ENCODE results near the gene SPATA9.

Gene SPATA9

GRCh38 chr5:95684361-95684760 is 1.6 kb upstream of the SPATA9 start:
- DNase-seq (ENCODE audit: low spot score): no peak

DNA sequence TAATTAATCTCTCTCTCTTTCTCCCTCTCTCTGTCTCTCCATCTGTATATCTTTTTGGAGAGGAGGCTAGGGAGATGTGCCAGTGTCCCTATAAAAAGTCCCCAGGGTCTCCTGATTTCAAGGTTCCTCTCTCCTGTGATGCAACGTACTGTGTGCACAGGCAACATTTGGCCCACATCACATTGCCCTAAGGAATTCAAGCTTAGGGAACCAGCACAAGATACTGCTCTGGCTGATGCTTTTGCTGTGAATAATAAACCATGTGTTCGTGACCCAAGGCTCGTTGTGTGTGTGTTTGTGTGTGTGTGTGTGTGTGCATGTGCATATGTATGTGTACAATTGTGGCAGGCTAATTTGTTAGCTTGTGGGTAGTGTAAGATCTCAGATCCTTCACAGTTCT is 9.7 kb downstream of the SPATA9 start:
- DNase-seq (ENCODE audit: low spot score): no peak

DNA sequence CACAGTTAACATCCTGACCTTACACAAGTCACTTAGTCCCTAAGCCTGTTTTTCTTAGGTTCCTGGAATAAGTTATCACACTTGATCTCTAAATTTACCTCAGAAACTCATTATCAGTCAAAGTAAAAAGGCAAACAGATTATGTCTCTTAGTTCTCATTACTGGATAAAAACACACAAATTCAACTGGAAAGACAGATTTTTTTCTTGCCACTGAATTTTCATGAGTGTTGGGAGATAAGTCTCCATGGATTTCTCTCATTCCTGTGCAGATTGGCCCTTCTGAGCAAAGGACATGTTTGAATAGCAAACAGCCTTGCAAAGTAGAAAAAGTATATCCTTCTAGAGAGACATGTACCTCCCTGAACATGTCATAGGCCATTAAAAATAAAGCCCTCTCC is 10.2 kb downstream of the SPATA9 start:
- DNase-seq (ENCODE audit: low spot score): no peak

- no peak for DNase-seq (ENCODE audit: low spot score)
Measured at GRCh38 chr5:95671826-95672225, 11.0 kb downstream of the SPATA9 start.

GRCh38 chr5:95670568-95670967 is 12.2 kb downstream of the SPATA9 start:
- no peak for DNase-seq (ENCODE audit: low spot score)

GRCh38 chr5:95669985-95670384 is 12.8 kb downstream of the SPATA9 start:
- DNase-seq (ENCODE audit: low spot score): no peak

DNA sequence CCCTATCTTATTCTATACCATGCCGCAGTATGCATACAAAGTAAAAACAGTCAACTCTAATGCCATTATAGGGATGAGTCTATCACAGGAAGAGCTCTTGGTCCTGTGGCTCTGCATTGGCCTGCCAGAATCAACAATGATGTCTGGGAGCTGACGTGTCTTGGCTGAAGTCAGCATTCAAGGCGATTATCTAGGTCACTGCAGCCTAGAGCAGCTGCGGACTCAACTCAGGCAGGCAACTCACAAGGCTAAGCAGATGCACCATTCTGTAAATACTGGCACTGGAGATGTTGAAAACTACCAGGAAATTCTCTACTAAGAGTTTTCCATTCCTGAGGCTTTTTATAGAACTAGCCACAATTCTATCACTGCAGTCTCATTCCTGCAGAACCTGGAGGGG is 13.3 kb downstream of the SPATA9 start:
- no peak for DNase-seq (ENCODE audit: low spot score)

GRCh38 chr5:95668728-95669127 is 14.1 kb downstream of the SPATA9 start:
- no peak for DNase-seq (ENCODE audit: low spot score)

DNA sequence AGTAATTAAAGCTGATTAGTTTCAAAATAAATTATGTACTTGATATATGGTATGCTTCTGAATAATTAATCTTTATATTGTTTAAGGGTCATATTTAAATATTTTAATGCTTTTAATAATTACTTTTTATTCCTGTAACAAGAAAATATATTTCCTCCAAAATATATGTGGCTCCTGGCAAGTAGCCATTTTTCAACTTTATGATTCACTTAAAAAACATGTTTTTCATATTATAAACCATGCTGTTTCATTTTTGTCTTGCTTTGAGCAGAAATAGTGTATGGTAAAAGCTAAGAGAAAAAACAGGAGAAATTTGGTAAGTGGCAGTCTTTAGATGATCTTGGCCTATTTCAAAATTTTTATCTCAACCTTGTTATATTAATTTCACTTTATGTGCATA is 14.6 kb downstream of the SPATA9 start:
- DNase-seq (ENCODE audit: low spot score): no peak

- no peak for DNase-seq (ENCODE audit: low spot score)
Measured at GRCh38 chr5:95667678-95668077, 15.1 kb downstream of the SPATA9 start.

DNA sequence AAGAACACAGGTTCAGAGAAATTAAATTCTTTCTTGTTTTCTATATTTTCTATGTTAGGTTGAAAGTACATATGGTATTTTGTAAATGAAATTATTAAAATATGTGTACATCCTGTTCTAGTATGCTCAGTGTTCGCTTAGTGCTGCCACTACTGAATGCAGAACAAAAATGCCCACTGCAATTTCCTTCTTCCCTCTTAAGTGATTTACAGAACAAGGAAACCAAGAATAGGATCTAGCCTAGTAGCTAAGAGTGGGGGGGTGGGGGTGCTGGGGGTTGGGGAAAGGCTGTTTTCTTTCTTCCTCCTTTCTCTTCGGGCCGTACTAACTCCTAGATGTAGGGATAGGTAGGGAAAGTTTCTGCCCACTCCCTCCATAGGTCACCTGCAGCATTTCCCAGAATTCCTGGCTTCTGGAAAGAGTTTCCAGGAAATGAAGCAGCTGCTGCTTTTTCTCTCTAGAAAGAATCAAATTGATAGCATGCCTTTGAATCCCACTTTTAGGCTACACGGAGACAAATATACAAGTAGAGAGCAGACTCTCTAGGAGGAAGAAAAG is 15.7 kb downstream of the SPATA9 start:
- DNase-seq (ENCODE audit: low spot score): no peak

DNA sequence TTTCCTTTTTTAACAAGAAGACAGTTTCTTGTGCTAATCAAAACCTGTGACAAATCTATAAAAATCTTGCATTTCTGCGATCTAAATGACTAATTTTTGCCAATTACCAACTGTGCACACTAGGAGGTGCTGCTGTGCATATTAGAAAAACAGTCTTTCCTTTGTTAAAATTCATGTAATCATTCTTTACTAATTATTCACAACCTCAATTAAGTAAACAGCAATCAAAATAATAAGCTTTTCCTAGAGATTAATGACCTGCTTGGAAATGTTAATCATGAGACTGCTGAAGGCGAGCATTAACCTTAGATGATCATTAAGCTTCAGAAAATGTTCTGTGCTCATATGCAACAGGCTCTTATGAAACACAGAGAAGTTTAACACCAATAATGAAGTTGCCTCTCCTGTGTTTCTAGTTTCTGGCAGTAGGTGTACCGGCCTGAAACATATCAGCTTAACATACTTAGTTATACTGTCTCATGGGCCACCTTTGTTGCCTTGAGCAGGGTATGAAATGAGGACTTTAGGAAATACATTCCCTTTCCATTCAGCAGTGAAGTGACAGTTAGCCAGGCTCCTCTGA is 18.5 kb downstream of the SPATA9 start:
- no peak for DNase-seq (ENCODE audit: low spot score)

GRCh38 chr5:95662946-95663345 is 19.8 kb downstream of the SPATA9 start:
- no peak for DNase-seq (ENCODE audit: low spot score)

GRCh38 chr5:95660060-95660459 is 22.7 kb downstream of the SPATA9 start:
- no peak for DNase-seq (ENCODE audit: low spot score)

DNA sequence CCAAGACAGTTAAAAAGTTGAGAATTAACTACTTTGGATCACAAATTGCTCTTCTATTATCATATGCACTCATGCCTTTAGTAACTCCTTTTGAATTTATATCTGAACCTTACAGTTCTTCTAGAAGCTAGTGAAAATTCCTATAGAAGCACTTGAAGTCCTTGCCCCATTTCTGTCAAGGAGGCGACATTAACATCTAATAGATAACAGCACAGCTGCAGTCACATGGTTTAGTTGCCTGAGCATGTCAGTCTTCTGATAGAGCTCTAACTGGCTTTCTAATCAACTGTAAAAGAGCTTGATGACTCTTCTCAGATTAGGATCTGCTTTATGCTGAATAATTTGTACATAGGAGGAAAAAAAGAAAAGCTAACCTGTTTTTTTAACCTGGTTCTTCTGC is 27.2 kb downstream of the SPATA9 start:
- DNase-seq (ENCODE audit: low spot score): no peak

DNA sequence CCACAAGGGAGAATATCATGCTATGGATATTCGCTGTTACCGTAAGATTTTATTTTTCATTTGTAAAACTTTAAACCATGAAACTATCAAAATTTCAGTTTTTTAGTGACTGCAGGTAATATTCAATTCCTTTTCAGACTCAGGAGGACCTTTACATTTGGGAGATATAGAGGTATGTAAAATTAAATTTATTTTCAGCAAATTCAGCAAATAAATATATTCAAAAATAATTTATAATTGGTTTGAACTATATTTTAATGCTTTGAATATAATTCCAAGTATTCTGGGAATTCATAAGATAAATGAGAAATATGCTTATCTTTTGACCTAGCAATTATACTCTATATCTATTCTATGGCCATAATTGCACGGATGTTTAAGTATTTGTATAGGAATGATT is 28.6 kb downstream of the SPATA9 start:
- DNase-seq (ENCODE audit: low spot score): no peak

DNA sequence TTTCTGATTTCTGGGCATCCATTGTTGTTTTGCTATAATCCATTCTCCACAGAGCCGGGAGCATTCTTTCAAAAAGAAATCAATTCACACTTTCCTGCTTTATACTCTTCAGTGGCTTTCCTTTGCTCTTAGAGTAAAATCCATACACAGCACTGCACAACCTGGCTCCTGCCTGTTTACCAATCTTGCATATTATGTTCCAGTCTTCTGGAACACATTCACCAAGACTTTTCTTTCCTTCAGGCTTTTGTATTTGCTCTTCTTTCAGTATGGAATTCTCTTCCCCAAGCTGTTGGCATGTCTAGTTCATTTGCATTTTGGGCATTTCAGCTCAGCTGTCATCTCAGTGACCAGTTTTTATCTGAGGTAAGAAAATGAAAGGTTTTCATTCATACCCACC is 29.9 kb downstream of the SPATA9 start:
- DNase-seq (ENCODE audit: low spot score): no peak

GRCh38 chr5:95649842-95650620 is 32.8 kb downstream of the SPATA9 start:
- no peak for DNase-seq (ENCODE audit: low spot score)

GRCh38 chr5:95649274-95649673 is 33.5 kb downstream of the SPATA9 start:
- no peak for DNase-seq (ENCODE audit: low spot score)

DNA sequence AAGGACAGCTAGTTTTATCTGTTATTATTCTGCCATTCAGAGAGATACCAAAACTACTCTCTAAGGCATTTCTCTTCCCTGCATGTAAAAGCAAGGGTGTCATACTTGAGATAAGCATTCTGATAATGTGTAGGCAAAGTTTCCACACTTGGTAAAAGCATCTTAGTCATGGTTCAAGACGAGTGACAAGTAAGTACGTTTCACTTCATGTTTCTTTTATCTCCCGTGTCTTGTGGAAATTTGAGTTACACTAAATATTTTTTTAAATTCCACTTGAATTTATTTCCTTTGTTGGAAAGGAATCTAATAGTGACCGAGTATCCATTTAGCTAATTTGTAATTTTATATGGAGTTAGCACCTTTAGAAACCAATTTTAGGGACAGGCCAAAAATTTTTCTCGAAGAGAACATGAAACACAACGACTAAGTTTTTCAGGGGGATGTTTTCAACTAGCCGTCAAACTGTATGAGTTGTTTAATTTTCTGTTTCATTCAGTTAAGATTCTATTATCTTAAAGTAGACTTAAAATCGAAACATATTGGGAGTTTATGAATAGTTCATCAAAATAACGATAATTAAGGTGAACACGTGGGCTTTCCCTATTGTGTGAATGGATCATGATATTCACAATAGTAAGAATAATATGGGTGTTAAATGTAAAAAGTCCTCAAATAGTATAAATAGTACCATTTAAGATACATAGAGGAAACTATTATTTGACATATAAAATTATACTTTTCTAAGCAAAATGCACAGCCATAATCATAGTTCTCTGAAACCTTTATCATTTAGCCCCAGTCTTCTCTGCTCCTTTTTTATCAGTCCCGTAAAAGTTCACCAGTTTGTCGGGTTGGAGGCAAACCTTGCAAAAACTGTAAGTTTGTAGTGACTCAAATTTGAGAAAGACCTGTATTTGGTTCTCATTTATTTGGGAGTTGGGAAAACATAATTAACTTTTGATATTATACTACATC is 34.6 kb downstream of the SPATA9 start:
- no peak for DNase-seq (ENCODE audit: low spot score)

DNA sequence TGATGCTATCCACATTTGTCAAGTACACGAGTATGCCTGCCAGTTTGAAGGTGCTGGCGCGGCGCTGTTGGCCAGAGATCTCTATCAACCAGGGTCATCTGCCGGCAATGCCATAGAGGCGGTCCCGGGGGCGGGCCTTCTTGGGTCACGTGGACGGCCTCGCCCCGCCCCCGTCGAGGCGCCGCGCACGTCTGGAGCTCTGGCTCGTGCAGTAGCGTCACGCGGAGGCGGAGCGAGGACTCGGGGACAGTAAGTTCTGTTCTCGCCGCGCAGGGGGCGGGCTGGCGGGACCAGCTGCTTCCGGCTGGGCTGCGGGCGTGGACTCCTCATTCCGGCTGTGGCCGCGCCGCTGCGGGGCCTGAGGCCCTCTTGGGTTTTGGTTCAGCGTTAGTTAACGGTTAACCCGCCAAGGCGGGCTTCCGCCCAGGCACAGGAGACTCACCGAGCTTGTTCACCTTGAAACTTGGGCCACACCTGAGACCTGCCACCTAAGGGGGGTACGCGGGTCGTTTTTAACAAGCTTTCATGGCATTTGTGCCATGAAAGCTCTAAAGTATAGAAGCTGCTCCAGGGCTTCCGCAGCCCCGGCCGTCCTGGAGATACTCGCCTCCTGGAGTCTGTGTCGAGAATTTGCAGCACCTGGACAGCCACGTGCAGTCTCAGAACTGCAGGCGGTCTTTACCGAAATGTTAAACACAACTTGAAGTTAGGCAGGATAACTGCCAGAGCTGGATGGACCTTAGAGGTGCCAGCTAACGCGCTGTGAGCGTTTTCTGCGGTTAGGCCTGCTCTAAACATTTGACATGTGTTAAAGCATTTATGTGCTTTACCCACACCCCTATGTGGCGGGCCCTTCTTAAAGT is 36.0 kb downstream of the SPATA9 start, which contains the start of gene RFESD:
Gene RFESD (plus strand): TSS at position 209 of the 863 bp plus-strand sequence. CDS start 5,495 bp downstream, outside the sequence.
- DNase-seq (ENCODE audit: low spot score): peak; percentile 95
